K562 (cell line): ENCODE results near the gene TULP1. TPM values are rescaled to one million over a fixed set of nuclear protein-coding genes. Genes with fewer than 3 reads are reported as not detected.

ENCODE experiments used
- BCL6 ChIP-seq: fragments of 250-450 bp; sonication (Bioruptor Pico); IDR thresholded peaks from 2 replicates; pipeline ENCODE4 v1.4.0; 2020
- BRF1 ChIP-seq: IDR thresholded peaks from 3 replicates; pipeline ENCODE4 v1.6.1; 2011; ENCODE audit warnings: borderline replicate concordance, mild to moderate bottlenecking; ENCODE audit not compliant: insufficient read length; ENCODE audit errors: extremely low read depth
- CEBPB ChIP-seq: fragments of 450-650 bp; IDR thresholded peaks from 2 replicates; pipeline ENCODE4 v1.6.1; 2016; ENCODE audit warnings: missing genetic modification characterization, missing compliant biosample characterization
- ERF ChIP-seq: fragments of 450-650 bp; formaldehyde crosslinking; IDR thresholded peaks from 2 replicates; pipeline ENCODE4 v1.4.0; 2020; ENCODE audit warnings: mild to moderate bottlenecking, mixed read lengths
- ETV6 ChIP-seq, 3 experiments: fragments of 150-350 bp in 1 of 3; sonication (generic) in 1 of 3; formaldehyde crosslinking in 1 of 3; IDR thresholded peaks; 2 replicates each; pipeline versions ENCODE4 v1.6.1 to v1.8.0; 2014 to 2022; ENCODE audit warnings: borderline replicate concordance in 2 of 3, low read depth in 2 of 3, antibody characterized with exemption in 1 of 3, low read length in 1 of 3, mild to moderate bottlenecking in 1 of 3, missing genetic modification reagents in 1 of 3
- HMGN3 ChIP-seq: IDR thresholded peaks from 2 replicates; pipeline ENCODE4 v1.6.1; 2011; ENCODE audit warnings: borderline replicate concordance, low read depth, mild to moderate bottlenecking, mixed read lengths, low read length; ENCODE audit not compliant: insufficient read length; ENCODE audit errors: extremely low read depth
- NFRKB ChIP-seq: fragments of 450-650 bp; IDR thresholded peaks from 2 replicates; pipeline ENCODE4 v1.6.1; 2016; ENCODE audit warnings: low read depth
- SOX6 ChIP-seq: fragments of 450-650 bp; IDR thresholded peaks from 2 replicates; pipeline ENCODE4 v1.6.1; 2014; ENCODE audit warnings: mild to moderate bottlenecking
- SRSF9 ChIP-seq: fragments of 200-400 bp; formaldehyde crosslinking; IDR thresholded peaks from 2 replicates; pipeline ENCODE4 v1.6.1; 2017; ENCODE audit warnings: low read depth, low read length, borderline replicate concordance
- TAF9B ChIP-seq: fragments of 450-650 bp; IDR thresholded peaks from 2 replicates; pipeline ENCODE4 v1.6.1; 2018; ENCODE audit warnings: mild to moderate bottlenecking; ENCODE audit not compliant: partially characterized antibody
- TAL1 ChIP-seq: fragments of 450-650 bp; IDR thresholded peaks from 2 replicates; pipeline ENCODE4 v1.6.1; 2016; ENCODE audit warnings: mild to moderate bottlenecking
- TRIM28 ChIP-seq: fragments of 450-650 bp; IDR thresholded peaks from 2 replicates; pipeline ENCODE4 v1.6.1; 2017
- ZNF165 ChIP-seq: fragments of 250-450 bp; sonication (Bioruptor Pico); IDR thresholded peaks from 2 replicates; pipeline ENCODE4 v1.4.0; 2020; ENCODE audit warnings: borderline replicate concordance
- ZNF778 ChIP-seq: fragments of 450-650 bp; formaldehyde crosslinking; IDR thresholded peaks from 2 replicates; pipeline ENCODE4 v1.4.0; 2020; ENCODE audit warnings: mild to moderate bottlenecking, moderate library complexity
- polyA plus RNA-seq, 8 experiments: library from polyadenylated mRNA; depleted of rRNA in 4 of 8; stranded (reverse) in 5 of 8; unstranded in 3 of 8; fragments of >200 nt; fragmentation: Nextera tagmentation in 2 of 8; fragmentation: Illumina TruSeq in 1 of 8; extraction: Ambion mirVana in 2 of 8; extraction: Trizol in 1 of 8; gene quantifications; 2 replicates each; pipeline versions ENCODE4 v1.2.1 to v1.2.3, GENCODE V29; 2011 to 2014; ENCODE audit warnings: inconsistent platforms in 1 of 8, missing spikeins in 1 of 8
- total RNA-seq, 7 experiments: library from RNA; depleted of rRNA in 6 of 7; stranded (reverse); fragments of >200 nt in 6 of 7; fragmentation: Illumina TruSeq in 2 of 7; extraction: Trizol in 2 of 7; gene quantifications; 2 replicates each; pipeline versions ENCODE4 v1.2.1 to v1.2.3, GENCODE V29; 2011 to 2021; ENCODE audit warnings: low replicate concordance in 1 of 7
- TF ChIP-seq, protein P1 (sequence below): fragments of 250-450 bp; sonication (Bioruptor Pico); IDR thresholded peaks from 2 replicates; pipeline ENCODE4 v1.8.0; 2021; ENCODE audit warnings: moderate library complexity, mild to moderate bottlenecking, inconsistent platforms
- TF ChIP-seq, protein P2 (sequence below): fragments of 250-450 bp; sonication (Bioruptor Pico); IDR thresholded peaks from 2 replicates; pipeline ENCODE4 v1.5.0; 2020; ENCODE audit warnings: mild to moderate bottlenecking
- TF ChIP-seq, protein P3 (sequence below): fragments of 250-450 bp; sonication (Bioruptor Pico); IDR thresholded peaks from 2 replicates; pipeline ENCODE4 v1.5.1; 2021; ENCODE audit warnings: mild to moderate bottlenecking
- TF ChIP-seq, protein P4 (sequence below): fragments of 250-450 bp; sonication (Bioruptor Pico); IDR thresholded peaks from 2 replicates; pipeline ENCODE4 v1.8.0; 2021; ENCODE audit warnings: moderate library complexity, mild to moderate bottlenecking, inconsistent platforms
- TF ChIP-seq, protein P5 (sequence below): fragments of 450-650 bp; IDR thresholded peaks from 2 replicates; pipeline ENCODE4 v1.6.1; 2016; ENCODE audit warnings: borderline replicate concordance
- TF ChIP-seq, protein P6 (sequence below): fragments of 200-800 bp; sonication (Bioruptor generic); IDR thresholded peaks from 2 replicates; pipeline ENCODE4 v1.6.1; 2017; ENCODE audit warnings: missing genetic modification characterization, missing compliant biosample characterization

The TULP1 gene
- total and polyA plus RNA-seq, 9 of the 15 experiments (the other 6 are each of a cell fraction or from before 2014, with no cell fraction given): 0.06 to 0.17 (median 0.09) TPM; not detected in 6

DNA sequence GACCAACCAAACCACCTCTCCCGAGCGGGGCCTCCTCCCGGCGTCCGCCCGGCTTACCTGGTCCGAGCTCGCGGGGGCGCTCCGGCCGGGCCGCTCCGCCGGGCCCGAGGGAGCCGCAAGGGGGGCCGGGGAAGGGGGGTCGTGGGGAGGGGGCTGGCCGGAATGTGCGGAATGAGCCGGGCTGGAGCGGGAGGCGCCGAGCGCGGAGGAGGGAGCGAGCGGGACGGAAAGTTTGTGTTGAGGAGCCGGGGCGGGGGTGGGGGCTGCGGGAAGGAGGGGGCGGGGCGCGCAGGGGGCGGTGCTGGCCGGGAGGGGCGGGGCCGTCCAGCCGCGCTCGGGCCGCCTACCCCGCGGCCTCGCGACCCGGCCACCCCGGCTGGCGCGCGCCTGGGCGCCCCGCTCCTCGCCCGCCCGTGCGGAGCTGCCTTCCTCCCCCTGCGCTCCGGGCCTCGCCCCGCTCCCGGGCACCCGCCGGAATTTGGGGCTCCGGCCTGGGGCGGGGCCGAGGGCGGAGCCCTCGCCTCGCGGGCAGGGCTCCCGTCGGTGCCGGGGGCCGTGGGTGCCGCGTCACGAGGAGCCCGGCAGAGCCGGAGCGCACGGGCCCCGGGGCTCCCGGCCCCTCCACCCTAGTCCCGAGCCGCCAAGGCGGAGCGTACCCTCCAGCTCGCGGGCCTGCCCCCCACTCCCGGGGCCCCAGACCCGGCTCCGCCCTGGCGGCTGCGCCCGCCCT is 15.7 kb downstream of the TULP1 start, which contains the start of gene TEAD3 (continued):
- TF ChIP-seq, protein P1, sequence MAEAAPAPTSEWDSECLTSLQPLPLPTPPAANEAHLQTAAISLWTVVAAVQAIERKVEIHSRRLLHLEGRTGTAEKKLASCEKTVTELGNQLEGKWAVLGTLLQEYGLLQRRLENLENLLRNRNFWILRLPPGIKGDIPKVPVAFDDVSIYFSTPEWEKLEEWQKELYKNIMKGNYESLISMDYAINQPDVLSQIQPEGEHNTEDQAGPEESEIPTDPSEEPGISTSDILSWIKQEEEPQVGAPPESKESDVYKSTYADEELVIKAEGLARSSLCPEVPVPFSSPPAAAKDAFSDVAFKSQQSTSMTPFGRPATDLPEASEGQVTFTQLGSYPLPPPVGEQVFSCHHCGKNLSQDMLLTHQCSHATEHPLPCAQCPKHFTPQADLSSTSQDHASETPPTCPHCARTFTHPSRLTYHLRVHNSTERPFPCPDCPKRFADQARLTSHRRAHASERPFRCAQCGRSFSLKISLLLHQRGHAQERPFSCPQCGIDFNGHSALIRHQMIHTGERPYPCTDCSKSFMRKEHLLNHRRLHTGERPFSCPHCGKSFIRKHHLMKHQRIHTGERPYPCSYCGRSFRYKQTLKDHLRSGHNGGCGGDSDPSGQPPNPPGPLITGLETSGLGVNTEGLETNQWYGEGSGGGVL (CRISPR knock-in tag): no peak
- TF ChIP-seq, protein P2, sequence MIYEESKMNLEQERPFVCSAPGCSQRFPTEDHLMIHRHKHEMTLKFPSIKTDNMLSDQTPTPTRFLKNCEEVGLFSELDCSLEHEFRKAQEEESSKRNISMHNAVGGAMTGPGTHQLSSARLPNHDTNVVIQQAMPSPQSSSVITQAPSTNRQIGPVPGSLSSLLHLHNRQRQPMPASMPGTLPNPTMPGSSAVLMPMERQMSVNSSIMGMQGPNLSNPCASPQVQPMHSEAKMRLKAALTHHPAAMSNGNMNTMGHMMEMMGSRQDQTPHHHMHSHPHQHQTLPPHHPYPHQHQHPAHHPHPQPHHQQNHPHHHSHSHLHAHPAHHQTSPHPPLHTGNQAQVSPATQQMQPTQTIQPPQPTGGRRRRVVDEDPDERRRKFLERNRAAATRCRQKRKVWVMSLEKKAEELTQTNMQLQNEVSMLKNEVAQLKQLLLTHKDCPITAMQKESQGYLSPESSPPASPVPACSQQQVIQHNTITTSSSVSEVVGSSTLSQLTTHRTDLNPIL: no peak
- TF ChIP-seq BCL6 (CRISPR knock-in tag) (no peak), TAF9B (no peak), CEBPB (tag) (no peak), ERF (no peak), TRIM28 (no peak), HMGN3 (peak; percentile 3), ETV6 (IDR thresholded peaks at IDR 0.05; ENCODE audit: borderline replicate concordance in 1 of 2, low read depth in 2 of 2, low read length in 1 of 2) (no peak), ETV6 (CRISPR knock-in tag; IDR thresholded peaks at IDR 0.05; ENCODE audit: borderline replicate concordance) (no peak), ZNF165 (CRISPR knock-in tag) (no peak), NFRKB (no peak), SRSF9 (no peak), TAL1 (no peak), SOX6 (no peak), BRF1 (no peak), ZNF778 (CRISPR knock-in tag) (no peak)
- TF ChIP-seq, protein P3, sequence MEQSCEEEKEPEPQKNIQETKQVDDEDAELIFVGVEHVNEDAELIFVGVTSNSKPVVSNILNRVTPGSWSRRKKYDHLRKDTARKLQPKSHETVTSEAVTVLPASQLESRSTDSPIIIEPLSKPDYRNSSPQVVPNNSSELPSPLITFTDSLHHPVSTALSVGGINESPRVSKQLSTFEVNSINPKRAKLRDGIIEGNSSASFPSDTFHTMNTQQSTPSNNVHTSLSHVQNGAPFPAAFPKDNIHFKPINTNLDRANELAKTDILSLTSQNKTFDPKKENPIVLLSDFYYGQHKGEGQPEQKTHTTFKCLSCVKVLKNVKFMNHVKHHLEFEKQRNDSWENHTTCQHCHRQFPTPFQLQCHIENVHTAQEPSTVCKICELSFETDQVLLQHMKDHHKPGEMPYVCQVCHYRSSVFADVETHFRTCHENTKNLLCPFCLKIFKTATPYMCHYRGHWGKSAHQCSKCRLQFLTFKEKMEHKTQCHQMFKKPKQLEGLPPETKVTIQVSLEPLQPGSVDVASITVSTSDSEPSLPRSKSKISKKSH (CRISPR knock-in tag): no peak
- TF ChIP-seq, protein P4, sequence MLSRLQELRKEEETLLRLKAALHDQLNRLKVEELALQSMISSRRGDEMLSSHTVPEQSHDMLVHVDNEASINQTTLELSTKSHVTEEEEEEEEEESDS (CRISPR knock-in tag): no peak
- TF ChIP-seq, protein P5, sequence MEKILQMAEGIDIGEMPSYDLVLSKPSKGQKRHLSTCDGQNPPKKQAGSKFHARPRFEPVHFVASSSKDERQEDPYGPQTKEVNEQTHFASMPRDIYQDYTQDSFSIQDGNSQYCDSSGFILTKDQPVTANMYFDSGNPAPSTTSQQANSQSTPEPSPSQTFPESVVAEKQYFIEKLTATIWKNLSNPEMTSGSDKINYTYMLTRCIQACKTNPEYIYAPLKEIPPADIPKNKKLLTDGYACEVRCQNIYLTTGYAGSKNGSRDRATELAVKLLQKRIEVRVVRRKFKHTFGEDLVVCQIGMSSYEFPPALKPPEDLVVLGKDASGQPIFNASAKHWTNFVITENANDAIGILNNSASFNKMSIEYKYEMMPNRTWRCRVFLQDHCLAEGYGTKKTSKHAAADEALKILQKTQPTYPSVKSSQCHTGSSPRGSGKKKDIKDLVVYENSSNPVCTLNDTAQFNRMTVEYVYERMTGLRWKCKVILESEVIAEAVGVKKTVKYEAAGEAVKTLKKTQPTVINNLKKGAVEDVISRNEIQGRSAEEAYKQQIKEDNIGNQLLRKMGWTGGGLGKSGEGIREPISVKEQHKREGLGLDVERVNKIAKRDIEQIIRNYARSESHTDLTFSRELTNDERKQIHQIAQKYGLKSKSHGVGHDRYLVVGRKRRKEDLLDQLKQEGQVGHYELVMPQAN: no peak
- TF ChIP-seq, protein P6, sequence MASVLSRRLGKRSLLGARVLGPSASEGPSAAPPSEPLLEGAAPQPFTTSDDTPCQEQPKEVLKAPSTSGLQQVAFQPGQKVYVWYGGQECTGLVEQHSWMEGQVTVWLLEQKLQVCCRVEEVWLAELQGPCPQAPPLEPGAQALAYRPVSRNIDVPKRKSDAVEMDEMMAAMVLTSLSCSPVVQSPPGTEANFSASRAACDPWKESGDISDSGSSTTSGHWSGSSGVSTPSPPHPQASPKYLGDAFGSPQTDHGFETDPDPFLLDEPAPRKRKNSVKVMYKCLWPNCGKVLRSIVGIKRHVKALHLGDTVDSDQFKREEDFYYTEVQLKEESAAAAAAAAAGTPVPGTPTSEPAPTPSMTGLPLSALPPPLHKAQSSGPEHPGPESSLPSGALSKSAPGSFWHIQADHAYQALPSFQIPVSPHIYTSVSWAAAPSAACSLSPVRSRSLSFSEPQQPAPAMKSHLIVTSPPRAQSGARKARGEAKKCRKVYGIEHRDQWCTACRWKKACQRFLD (CRISPR knock-in tag): no peak
